ENCODE data around the gene UPF1.

GRCh38 chr19:18847549-18848463 is 16.0 kb downstream of the UPF1 start:
- TF ChIP-seq CTCF (IDR thresholded peaks at IDR 0.05) = no peak
- TF ChIP-seq EZH2 (IDR thresholded peaks at IDR 0.05) = no peak
